ENCODE results near the gene SH3BGRL2.
A peak's percentile ranks its signal among the peaks of the same experiment; 100 is the strongest.

The SH3BGRL2 gene

DNA sequence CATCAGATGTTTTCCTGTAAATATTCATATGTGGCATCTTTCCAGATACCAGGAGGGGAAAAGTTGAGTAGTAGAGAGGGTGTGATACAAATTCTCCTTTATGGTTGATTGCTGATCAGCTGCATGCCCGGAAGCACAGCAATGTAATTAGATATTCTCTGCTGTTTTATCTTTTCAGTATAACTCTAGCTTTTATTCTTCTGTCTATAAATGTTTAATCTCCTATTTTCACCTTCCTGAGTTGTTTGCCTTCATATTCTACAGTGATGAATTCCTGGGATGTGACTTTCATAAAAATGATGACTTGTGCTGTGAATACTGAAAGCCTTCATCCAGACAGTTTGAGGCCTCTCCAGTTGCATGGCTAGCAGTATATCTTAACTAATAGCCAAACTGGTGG is 53.7 kb downstream of the SH3BGRL2 start:
- no peak overlapping the region for H3K4me3 Mint-ChIP-seq

GRCh38 chr6:79686707-79687309 is 55.7 kb downstream of the SH3BGRL2 start:
- Mint-ChIP-seq H3K36me3 (ENCODE audit: low read depth) (no peaks in the 10 kb centered on the region), H3K4me1 (no peaks in the 10 kb centered on the region), H3K27me3 (no peaks in the 10 kb centered on the region), H3K27ac (no peak overlapping the region), H3K4me3 (no peak overlapping the region), H3K9me3 (no peaks in the 10 kb centered on the region)
- DNase-seq, result no peak
- no peak for ATAC-seq

More for the DNA sequence above, 53.7 kb downstream of the SH3BGRL2 start:
- Mint-ChIP-seq H3K36me3 (ENCODE audit: low read depth) (no peaks in the 10 kb centered on the region), H3K27ac (no peak overlapping the region), H3K4me1 (no peaks in the 10 kb centered on the region), H3K27me3 (no peaks in the 10 kb centered on the region), H3K9me3 (no peaks in the 10 kb centered on the region)
- ATAC-seq, result no peak
- DNase-seq, result no peak

GRCh38 chr6:79687759-79688158 is 56.6 kb downstream of the SH3BGRL2 start:
- ATAC-seq (no peak), DNase-seq (no peak)
- H3K4me1 Mint-ChIP-seq, result no peaks in the 10 kb centered on the region
- no peak overlapping the region for H3K27ac Mint-ChIP-seq
- no peaks in the 10 kb centered on the region for H3K27me3 Mint-ChIP-seq
- no peaks in the 10 kb centered on the region for H3K36me3 Mint-ChIP-seq (ENCODE audit: low read depth)
- no peaks in the 10 kb centered on the region for H3K9me3 Mint-ChIP-seq
- no peak overlapping the region for H3K4me3 Mint-ChIP-seq

DNA sequence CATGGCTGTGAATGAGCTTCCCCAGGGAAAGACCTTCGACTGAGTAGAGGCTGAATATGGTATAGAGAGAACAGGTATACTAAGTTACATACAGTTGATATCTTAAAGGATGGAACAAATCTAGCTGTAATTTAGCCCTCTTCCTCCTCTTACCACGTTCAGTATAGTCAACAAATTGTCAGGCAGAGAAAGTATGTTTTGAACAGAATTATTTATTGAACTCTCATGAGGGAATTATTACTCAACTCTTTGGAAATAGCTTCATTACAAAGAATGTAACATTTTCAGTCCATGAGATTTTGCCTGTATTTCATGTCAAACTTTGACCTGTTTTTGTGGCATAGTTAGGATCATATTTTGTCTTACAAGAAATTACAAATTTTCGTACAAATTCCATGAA is 63.0 kb downstream of the SH3BGRL2 start:
- Mint-ChIP-seq H3K4me1 (peaks cover 3% of the 10 kb centered on the region), H3K27ac (no peak overlapping the region), H3K4me3 (no peak overlapping the region), H3K9me3 (no peaks in the 10 kb centered on the region), H3K36me3 (ENCODE audit: low read depth) (no peaks in the 10 kb centered on the region), H3K27me3 (peaks cover 2% of the 10 kb centered on the region)
- DNase-seq, result no peak
- no peak for ATAC-seq

DNA sequence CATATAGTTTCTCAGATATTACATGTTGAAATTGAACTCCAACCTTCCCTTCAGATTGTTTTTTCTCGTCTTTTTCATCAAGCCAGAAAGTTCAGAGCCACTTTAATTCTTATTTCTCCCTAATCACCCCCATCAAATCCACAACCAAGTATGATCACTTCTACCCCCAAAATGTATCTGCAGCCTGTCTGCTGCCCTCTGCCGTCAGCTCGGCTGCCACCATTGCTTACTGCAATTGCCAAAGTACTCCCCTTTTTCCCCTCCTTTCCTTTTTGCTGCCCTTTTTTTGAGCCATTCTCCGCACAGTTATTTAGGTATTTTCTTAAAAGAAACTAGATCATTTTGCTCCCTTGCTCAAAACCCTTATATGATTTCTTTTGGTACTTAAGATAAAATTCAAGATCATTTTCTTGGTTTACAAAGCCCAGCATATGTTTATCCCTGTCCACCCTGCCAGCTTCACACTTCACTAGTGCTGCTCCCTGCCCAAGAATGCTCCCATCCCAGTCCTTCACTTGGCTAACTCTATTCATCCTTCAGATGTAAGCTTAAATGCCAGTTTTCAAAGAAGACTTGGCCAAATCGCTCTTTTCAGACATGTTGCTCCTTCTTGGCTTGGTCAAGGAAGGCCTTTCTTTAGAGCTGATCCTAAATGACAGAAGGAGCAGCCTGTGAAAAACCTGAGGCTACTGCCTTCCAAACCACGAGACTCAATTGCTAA is 63.7 kb downstream of the SH3BGRL2 start:
- Mint-ChIP-seq H3K27ac (no peak overlapping the region), H3K4me1 (peaks cover 3% of the 10 kb centered on the region), H3K27me3 (peaks cover 2% of the 10 kb centered on the region), H3K9me3 (no peaks in the 10 kb centered on the region), H3K36me3 (ENCODE audit: low read depth) (no peaks in the 10 kb centered on the region), H3K4me3 (no peak overlapping the region)
- DNase-seq (no peak), ATAC-seq (no peak)

GRCh38 chr6:79697430-79697829 is 66.3 kb downstream of the SH3BGRL2 start:
- ATAC-seq (no peak), DNase-seq (no peak)
- H3K4me1 Mint-ChIP-seq, result peaks cover 3% of the 10 kb centered on the region
- H3K4me3 Mint-ChIP-seq, result no peak overlapping the region
- no peaks in the 10 kb centered on the region for H3K9me3 Mint-ChIP-seq
- H3K27me3 Mint-ChIP-seq, result peaks cover 2% of the 10 kb centered on the region
- no peak overlapping the region for H3K27ac Mint-ChIP-seq
- no peaks in the 10 kb centered on the region for H3K36me3 Mint-ChIP-seq (ENCODE audit: low read depth)

- H3K9me3 Mint-ChIP-seq, result no peaks in the 10 kb centered on the region
- no peak for DNase-seq
- H3K36me3 Mint-ChIP-seq (ENCODE audit: low read depth), result no peaks in the 10 kb centered on the region
- no peak overlapping the region for H3K4me3 Mint-ChIP-seq
- ATAC-seq, result no peak
- H3K27ac Mint-ChIP-seq, result no peak overlapping the region
- peaks cover 15% of the 10 kb centered on the region for H3K4me1 Mint-ChIP-seq
- H3K27me3 Mint-ChIP-seq, result no peaks in the 10 kb centered on the region
Observed at GRCh38 chr6:79699606-79700005, 68.5 kb downstream of the SH3BGRL2 start.

GRCh38 chr6:79702691-79703090 is 71.6 kb downstream of the SH3BGRL2 start:
- Mint-ChIP-seq H3K27ac (peak overlapping the region; percentile 23), H3K4me3 (no peak overlapping the region)
- ATAC-seq, result peak; percentile 71

DNA sequence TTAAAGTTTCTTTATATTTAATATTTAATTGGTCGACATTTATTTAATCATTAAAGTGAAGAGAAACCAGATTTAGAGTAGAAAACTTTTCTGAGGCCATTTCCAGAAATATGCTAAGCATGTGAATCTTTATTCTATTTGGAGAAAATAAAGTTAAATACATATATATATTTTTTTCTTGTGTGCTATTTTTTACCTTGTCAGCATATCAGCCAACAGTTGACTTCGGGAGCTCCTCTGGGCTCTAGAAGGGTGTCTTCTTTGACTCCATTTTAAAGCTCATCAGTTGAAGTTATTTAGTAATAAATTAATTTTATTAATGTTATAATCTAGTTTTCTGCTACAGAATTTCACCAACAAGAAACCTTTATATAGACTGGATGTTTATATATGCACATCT is 73.1 kb downstream of the SH3BGRL2 start:
- Mint-ChIP-seq H3K4me1 (peaks cover 14% of the 10 kb centered on the region), H3K9me3 (no peaks in the 10 kb centered on the region), H3K27ac (no peak overlapping the region), H3K4me3 (no peak overlapping the region), H3K36me3 (ENCODE audit: low read depth) (no peaks in the 10 kb centered on the region), H3K27me3 (no peaks in the 10 kb centered on the region)
- ATAC-seq (no peak), DNase-seq (no peak)

More at GRCh38 chr6:79702691-79703090, 71.6 kb downstream of the SH3BGRL2 start:
- peak; percentile 15 for DNase-seq
- Mint-ChIP-seq H3K4me1 (peaks cover 14% of the 10 kb centered on the region), H3K36me3 (ENCODE audit: low read depth) (no peaks in the 10 kb centered on the region), H3K9me3 (no peaks in the 10 kb centered on the region), H3K27me3 (no peaks in the 10 kb centered on the region)

GRCh38 chr6:79705456-79705995 is 74.4 kb downstream of the SH3BGRL2 start:
- Mint-ChIP-seq H3K9me3 (no peaks in the 10 kb centered on the region), H3K4me1 (peaks cover 14% of the 10 kb centered on the region)
- ATAC-seq, result no peak

GRCh38 chr6:79706527-79706926 is 75.4 kb downstream of the SH3BGRL2 start:
- Mint-ChIP-seq H3K4me3 (no peak overlapping the region), H3K27ac (no peak overlapping the region), H3K36me3 (ENCODE audit: low read depth) (no peaks in the 10 kb centered on the region), H3K9me3 (no peaks in the 10 kb centered on the region), H3K27me3 (no peaks in the 10 kb centered on the region), H3K4me1 (peaks cover 14% of the 10 kb centered on the region)
- ATAC-seq (no peak), DNase-seq (no peak)

More at GRCh38 chr6:79705456-79705995, 74.4 kb downstream of the SH3BGRL2 start:
- Mint-ChIP-seq H3K36me3 (ENCODE audit: low read depth) (no peaks in the 10 kb centered on the region), H3K27me3 (no peaks in the 10 kb centered on the region), H3K4me3 (no peak overlapping the region), H3K27ac (no peak overlapping the region)
- DNase-seq, result no peak

DNA sequence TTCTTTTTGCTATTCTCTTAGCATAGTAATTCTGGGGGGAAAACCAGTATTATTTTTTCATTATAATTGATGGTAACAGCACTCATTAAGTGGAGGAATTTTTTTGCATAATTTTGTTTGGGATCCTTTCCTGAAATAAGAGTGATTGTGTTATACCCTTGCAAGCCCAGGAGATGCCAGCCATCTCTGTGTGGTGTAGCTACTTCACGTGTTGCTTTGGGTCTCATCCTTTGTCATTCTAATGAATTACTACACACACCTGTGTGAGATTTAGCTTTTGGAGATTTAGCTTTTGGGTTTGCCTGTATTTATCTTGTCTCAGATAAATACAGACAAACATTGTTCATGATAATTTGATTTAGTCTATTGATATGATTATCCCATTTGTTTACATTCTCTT is 76.5 kb downstream of the SH3BGRL2 start:
- ATAC-seq, result no peak
- Mint-ChIP-seq H3K9me3 (no peaks in the 10 kb centered on the region), H3K36me3 (ENCODE audit: low read depth) (no peaks in the 10 kb centered on the region), H3K27me3 (no peaks in the 10 kb centered on the region), H3K27ac (no peak overlapping the region), H3K4me1 (peaks cover 12% of the 10 kb centered on the region), H3K4me3 (no peak overlapping the region)
- no peak for DNase-seq

DNA sequence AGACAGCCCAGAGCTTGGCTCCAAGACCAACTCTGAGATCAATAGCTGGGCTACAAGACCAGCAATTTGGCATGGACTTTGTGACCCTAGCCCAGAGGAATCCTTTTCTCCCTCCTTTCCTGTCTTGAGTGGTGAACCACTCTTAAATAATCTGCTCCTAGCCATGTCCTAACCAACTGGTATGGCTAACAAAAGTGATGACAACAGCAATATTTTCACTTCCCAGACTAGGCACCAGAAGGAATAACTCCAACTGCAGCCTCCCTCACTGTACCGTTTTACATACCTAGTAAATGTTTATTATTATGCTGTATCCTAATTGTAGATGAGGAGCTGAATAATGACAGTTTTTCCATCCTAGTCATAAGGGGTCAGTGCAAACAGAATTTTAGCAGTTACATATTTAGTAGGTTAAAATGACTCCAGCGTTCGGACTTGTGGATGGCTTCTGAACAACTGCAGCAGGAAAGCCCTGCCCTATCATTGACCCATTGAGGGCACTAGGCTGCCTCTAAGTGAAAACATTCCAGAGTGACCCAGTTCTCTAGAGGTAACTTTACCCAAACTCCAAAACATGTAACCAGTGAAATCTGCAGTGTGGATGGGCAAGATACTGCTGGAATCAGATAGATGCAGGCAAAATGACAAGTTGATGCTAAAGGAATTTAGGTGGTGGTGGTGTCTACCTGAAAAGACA is 77.1 kb downstream of the SH3BGRL2 start:
- no peak for ATAC-seq
- Mint-ChIP-seq H3K4me3 (no peak overlapping the region), H3K36me3 (ENCODE audit: low read depth) (no peaks in the 10 kb centered on the region), H3K4me1 (peaks cover 7% of the 10 kb centered on the region), H3K27ac (no peak overlapping the region), H3K27me3 (peaks cover 2% of the 10 kb centered on the region), H3K9me3 (no peaks in the 10 kb centered on the region)
- no peak for DNase-seq

GRCh38 chr6:79710127-79710526 is 79.0 kb downstream of the SH3BGRL2 start:
- ATAC-seq, result no peak
- Mint-ChIP-seq H3K9me3 (no peaks in the 10 kb centered on the region), H3K4me3 (no peak overlapping the region), H3K36me3 (ENCODE audit: low read depth) (no peaks in the 10 kb centered on the region), H3K27ac (no peak overlapping the region), H3K27me3 (peaks cover 2% of the 10 kb centered on the region), H3K4me1 (peaks cover 2% of the 10 kb centered on the region)
- no peak for DNase-seq

DNA sequence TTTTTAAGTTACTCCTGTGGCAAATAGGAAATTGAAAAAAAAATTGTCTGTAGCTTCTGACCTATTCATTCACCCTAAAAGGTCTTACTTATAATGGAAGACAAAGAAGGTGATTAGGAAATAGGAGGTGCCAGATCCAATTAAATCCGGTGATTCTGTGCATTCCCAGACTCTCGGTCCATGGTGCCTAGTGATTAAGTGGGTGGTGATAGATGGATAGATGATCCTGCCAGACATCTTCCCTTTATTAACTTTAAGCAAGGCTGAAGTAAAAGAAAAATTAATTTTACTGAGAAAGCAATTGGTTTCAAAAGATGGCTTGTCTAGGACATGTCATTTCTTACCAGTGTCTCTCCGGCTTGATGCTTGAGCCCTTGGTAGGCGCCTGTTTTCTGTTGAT is 80.0 kb downstream of the SH3BGRL2 start:
- no peak overlapping the region for H3K27ac Mint-ChIP-seq
- ATAC-seq (no peak), DNase-seq (no peak)
- no peak overlapping the region for H3K4me3 Mint-ChIP-seq
- peaks cover 2% of the 10 kb centered on the region for H3K27me3 Mint-ChIP-seq
- no peaks in the 10 kb centered on the region for H3K9me3 Mint-ChIP-seq
- H3K4me1 Mint-ChIP-seq, result no peaks in the 10 kb centered on the region
- H3K36me3 Mint-ChIP-seq (ENCODE audit: low read depth), result no peaks in the 10 kb centered on the region

Data from activated naive CD8-positive, alpha-beta T cell treated with anti-CD3 and anti-CD28 coated beads, Interleukin-2, amount 50 U/mL, for 24 hours (primary cell).